Measurements from ENCODE around the gene HRH1.

The HRH1 gene

GRCh38 chr3:11282250-11283138 is 128.2 kb downstream of the HRH1 start:
- DNase-seq (ENCODE audit: insufficient read length, low spot score) = no peak
- FAIRE-seq = no peak
- TF ChIP-seq SPI1 (IDR thresholded peaks at IDR 0.05; ENCODE audit: low read depth, low read length) = no peak
- TF ChIP-seq POU2F2 (IDR thresholded peaks at IDR 0.05; ENCODE audit: low read depth, low read length) = no peak
- no peak for TF ChIP-seq TAF1 (IDR thresholded peaks at IDR 0.05; ENCODE audit: low read depth, low read length)
- TF ChIP-seq PAX5 (IDR thresholded peaks at IDR 0.05; ENCODE audit: insufficient read depth, low read length, severe bottlenecking) = no peak
- TF ChIP-seq POLR2AphosphoS5 (IDR thresholded peaks at IDR 0.05; ENCODE audit: low read depth, low read length) = no peak
- no peak for TF ChIP-seq POLR2A (IDR thresholded peaks at IDR 0.05; ENCODE audit: low read depth, low read length)

- DNase-seq (ENCODE audit: insufficient read length, low spot score) = no peak
- no peak for FAIRE-seq
- TF ChIP-seq POU2F2 (IDR thresholded peaks at IDR 0.05; ENCODE audit: low read depth, low read length) = no peak
- no peak for TF ChIP-seq PAX5 (IDR thresholded peaks at IDR 0.05; ENCODE audit: insufficient read depth, low read length, severe bottlenecking)
- TF ChIP-seq POLR2AphosphoS5 (IDR thresholded peaks at IDR 0.05; ENCODE audit: low read depth, low read length) = no peak
- TF ChIP-seq SPI1 (IDR thresholded peaks at IDR 0.05; ENCODE audit: low read depth, low read length) = no peak
- no peak for TF ChIP-seq POLR2A (IDR thresholded peaks at IDR 0.05; ENCODE audit: low read depth, low read length)
- TF ChIP-seq TAF1 (IDR thresholded peaks at IDR 0.05; ENCODE audit: low read depth, low read length) = no peak
These were observed 128.8 kb downstream of the HRH1 start for GRCh38 chr3:11283139-11283475.

GRCh38 chr3:11284011-11284410 is 129.7 kb downstream of the HRH1 start:
- DNase-seq (ENCODE audit: insufficient read length, low spot score) (no peak), FAIRE-seq (no peak)
- no peak for TF ChIP-seq POLR2A (IDR thresholded peaks at IDR 0.05; ENCODE audit: low read depth, low read length)
- no peak for TF ChIP-seq POLR2AphosphoS5 (IDR thresholded peaks at IDR 0.05; ENCODE audit: low read depth, low read length)
- TF ChIP-seq SPI1 (IDR thresholded peaks at IDR 0.05; ENCODE audit: low read depth, low read length) = no peak
- TF ChIP-seq PAX5 (IDR thresholded peaks at IDR 0.05; ENCODE audit: insufficient read depth, low read length, severe bottlenecking) = no peak
- no peak for TF ChIP-seq TAF1 (IDR thresholded peaks at IDR 0.05; ENCODE audit: low read depth, low read length)
- TF ChIP-seq POU2F2 (IDR thresholded peaks at IDR 0.05; ENCODE audit: low read depth, low read length) = no peak

GRCh38 chr3:11285471-11285870 is 131.2 kb downstream of the HRH1 start:
- DNase-seq (ENCODE audit: insufficient read length, low spot score) = no peak
- FAIRE-seq = no peak
- TF ChIP-seq POLR2A (IDR thresholded peaks at IDR 0.05; ENCODE audit: low read depth, low read length) (no peak), SPI1 (IDR thresholded peaks at IDR 0.05; ENCODE audit: low read depth, low read length) (no peak), POU2F2 (IDR thresholded peaks at IDR 0.05; ENCODE audit: low read depth, low read length) (no peak), TAF1 (IDR thresholded peaks at IDR 0.05; ENCODE audit: low read depth, low read length) (no peak), POLR2AphosphoS5 (IDR thresholded peaks at IDR 0.05; ENCODE audit: low read depth, low read length) (no peak), PAX5 (IDR thresholded peaks at IDR 0.05; ENCODE audit: insufficient read depth, low read length, severe bottlenecking) (no peak)

DNA sequence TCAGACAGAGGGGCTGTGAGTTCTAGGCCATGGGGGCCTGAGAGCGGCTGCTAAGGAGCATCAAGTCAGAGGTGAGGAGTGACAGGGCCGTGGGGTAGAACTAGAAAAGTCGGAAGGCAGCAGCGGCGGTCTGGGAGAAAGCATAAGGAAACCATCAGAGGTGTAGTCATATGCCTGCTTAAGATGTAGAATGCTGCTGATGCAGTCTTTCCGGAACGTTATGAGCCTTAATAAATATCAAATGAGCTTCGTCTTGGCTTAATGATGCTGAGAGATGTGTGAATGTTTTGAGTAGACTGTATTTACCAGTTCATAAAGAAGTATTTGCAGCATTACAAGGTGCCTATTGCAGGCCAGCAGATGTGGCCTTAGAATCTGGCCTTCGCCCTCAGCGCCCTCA is 133.1 kb downstream of the HRH1 start:
- FAIRE-seq = no peak
- no peak for TF ChIP-seq TAF1 (IDR thresholded peaks at IDR 0.05; ENCODE audit: low read depth, low read length)
- no peak for TF ChIP-seq POU2F2 (IDR thresholded peaks at IDR 0.05; ENCODE audit: low read depth, low read length)
- TF ChIP-seq PAX5 (IDR thresholded peaks at IDR 0.05; ENCODE audit: insufficient read depth, low read length, severe bottlenecking) = no peak
- no peak for TF ChIP-seq SPI1 (IDR thresholded peaks at IDR 0.05; ENCODE audit: low read depth, low read length)
- no peak for TF ChIP-seq POLR2A (IDR thresholded peaks at IDR 0.05; ENCODE audit: low read depth, low read length)
- no peak for TF ChIP-seq POLR2AphosphoS5 (IDR thresholded peaks at IDR 0.05; ENCODE audit: low read depth, low read length)

GRCh38 chr3:11288021-11288491 is 133.8 kb downstream of the HRH1 start:
- DNase-seq (ENCODE audit: insufficient read length, low spot score) (no peak), FAIRE-seq (no peak)
- TF ChIP-seq PAX5 (IDR thresholded peaks at IDR 0.05; ENCODE audit: insufficient read depth, low read length, severe bottlenecking) = no peak
- TF ChIP-seq POLR2A (IDR thresholded peaks at IDR 0.05; ENCODE audit: low read depth, low read length) = no peak
- no peak for TF ChIP-seq POU2F2 (IDR thresholded peaks at IDR 0.05; ENCODE audit: low read depth, low read length)
- TF ChIP-seq TAF1 (IDR thresholded peaks at IDR 0.05; ENCODE audit: low read depth, low read length) = no peak
- TF ChIP-seq SPI1 (IDR thresholded peaks at IDR 0.05; ENCODE audit: low read depth, low read length) = no peak
- no peak for TF ChIP-seq POLR2AphosphoS5 (IDR thresholded peaks at IDR 0.05; ENCODE audit: low read depth, low read length)

More for the DNA sequence above, 133.1 kb downstream of the HRH1 start:
- DNase-seq (ENCODE audit: insufficient read length, low spot score) = no peak

- FAIRE-seq = peak; percentile 55
- TF ChIP-seq POLR2AphosphoS5 (IDR thresholded peaks at IDR 0.05; ENCODE audit: low read depth, low read length) (0 out of 2 replicates have a peak, but pooled peaks have one; percentile 21), PAX5 (IDR thresholded peaks at IDR 0.05; ENCODE audit: insufficient read depth, low read length, severe bottlenecking) (no peak), TAF1 (IDR thresholded peaks at IDR 0.05; ENCODE audit: low read depth, low read length) (no peak), SPI1 (IDR thresholded peaks at IDR 0.05; ENCODE audit: low read depth, low read length) (peak; percentile 78), POU2F2 (IDR thresholded peaks at IDR 0.05; ENCODE audit: low read depth, low read length) (no peak), POLR2A (IDR thresholded peaks at IDR 0.05; ENCODE audit: low read depth, low read length) (no peak; the same call in 1 of the 2 replicates)
- DNase-seq (ENCODE audit: insufficient read length, low spot score) = no peak
These were observed 134.7 kb downstream of the HRH1 start for GRCh38 chr3:11288786-11289637.

DNA sequence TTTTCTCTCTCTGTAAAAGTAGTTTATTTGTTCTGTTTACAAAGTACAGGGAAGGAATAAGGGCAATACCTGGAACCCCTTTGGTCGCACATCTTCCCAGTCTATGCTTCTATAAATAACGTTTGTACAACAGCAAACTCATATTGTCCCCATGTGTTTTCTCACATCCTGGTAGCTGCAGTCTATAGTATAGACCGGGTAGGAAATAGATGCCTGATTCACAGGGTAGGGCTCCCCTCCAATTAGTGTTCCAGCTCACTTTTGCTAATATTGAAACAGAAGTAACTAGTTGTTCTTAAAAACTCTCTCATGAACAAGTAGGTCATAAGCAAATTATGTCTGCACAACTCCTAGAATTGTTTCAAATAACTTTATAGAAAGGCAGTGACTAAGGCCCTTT is 135.6 kb downstream of the HRH1 start:
- no peak for FAIRE-seq
- no peak for DNase-seq (ENCODE audit: insufficient read length, low spot score)
- TF ChIP-seq SPI1 (IDR thresholded peaks at IDR 0.05; ENCODE audit: low read depth, low read length) (peak; percentile 24; the same call in 1 of the 2 replicates), TAF1 (IDR thresholded peaks at IDR 0.05; ENCODE audit: low read depth, low read length) (no peak)
